Common myeloid progenitor, CD34-positive (primary cell): ENCODE data around the gene DCAF17.

Experiments
- CTCF ChIA-PET: fragments of 350-600 bp; sonication (Branson Sonifier 250); formaldehyde crosslinking; loops from one replicate; lab custom pipeline; 2021; ENCODE audit warnings: antibody characterized with exemption; lab: Charles Lee
- POLR2A ChIA-PET: fragments of 350-600 bp; sonication (Branson Sonifier 250); formaldehyde crosslinking; loops from one replicate; lab custom pipeline; 2021; ENCODE audit warnings: antibody characterized with exemption; lab: Charles Lee
- DNase-seq, 3 donors: peaks; one replicate each; pipeline versions ENCODE4 v3.0.0 to v3.0.0-alpha.2; 2013
- H3K27ac ChIP-seq, 2 experiments: 1 replicate in 1 of 2; 2 replicates in 1 of 2; pipeline ENCODE4 v1.7.0; 2013; ENCODE audit warnings: inconsistent platforms in 2 of 2, low read length in 2 of 2, mild to moderate bottlenecking in 2 of 2, low read depth in 1 of 2, moderate library complexity in 1 of 2; ENCODE audit not compliant: severe bottlenecking in 2 of 2, insufficient read depth in 1 of 2, poor library complexity in 1 of 2
- H3K27me3 ChIP-seq, 5 experiments: replicated peaks in 2 of 5; 1 replicate in 3 of 5; 2 replicates in 2 of 5; pipeline versions ENCODE4 v1.6.1 to v1.7.0; 2013; ENCODE audit warnings: low read length in 4 of 5, mild to moderate bottlenecking in 2 of 5, moderate library complexity in 2 of 5, inconsistent platforms in 1 of 5; ENCODE audit not compliant: insufficient read depth in 5 of 5, control insufficient read depth in 4 of 5
- H3K36me3 ChIP-seq, 4 experiments: 1 replicate in 2 of 4; 2 replicates in 2 of 4; pipeline versions ENCODE4 v1.6.1 to v1.7.0; 2013; ENCODE audit warnings: low read length in 3 of 4, control low read depth in 1 of 4, mild to moderate bottlenecking in 1 of 4; ENCODE audit not compliant: control insufficient read depth in 4 of 4, insufficient read depth in 4 of 4
- H3K4me1 ChIP-seq, 4 experiments: 1 replicate in 3 of 4; 2 replicates in 1 of 4; pipeline versions ENCODE4 v1.6.1 to v1.7.1; 2013; ENCODE audit warnings: low read length in 3 of 4, mild to moderate bottlenecking in 3 of 4, control low read depth in 1 of 4, inconsistent platforms in 1 of 4, moderate library complexity in 1 of 4; ENCODE audit not compliant: control insufficient read depth in 4 of 4, insufficient read depth in 4 of 4; ENCODE audit errors: control extremely low read depth in 1 of 4
- H3K4me3 ChIP-seq, 7 experiments: 1 replicate in 4 of 7; 2 replicates in 3 of 7; pipeline versions ENCODE4 v1.5.1 to v1.7.0; 2013; ENCODE audit warnings: mild to moderate bottlenecking in 7 of 7, low read length in 6 of 7, moderate library complexity in 6 of 7, inconsistent platforms in 2 of 7, low read depth in 2 of 7, control low read depth in 1 of 7; ENCODE audit not compliant: insufficient read depth in 4 of 7, control insufficient read depth in 1 of 7; ENCODE audit errors: extremely low read depth in 1 of 7
- H3K9me3 ChIP-seq, 5 experiments: 1 replicate in 4 of 5; 2 replicates in 1 of 5; pipeline versions ENCODE4 v1.6.1 to v1.7.1; 2013; ENCODE audit warnings: low read length in 4 of 5, mild to moderate bottlenecking in 2 of 5, inconsistent platforms in 1 of 5, low read depth in 1 of 5, moderate library complexity in 1 of 5; ENCODE audit not compliant: control insufficient read depth in 4 of 5, insufficient read depth in 2 of 5; ENCODE audit errors: control extremely low read depth in 1 of 5
- whole genome bisulfite sequencing: methylation state at CpG from one replicate; pipeline ENCODE4 v1.1.5; 2013; ENCODE audit not compliant: insufficient coverage; 5-methylcytosine and 5-hydroxymethylcytosine counted together

The DCAF17 gene

DNA sequence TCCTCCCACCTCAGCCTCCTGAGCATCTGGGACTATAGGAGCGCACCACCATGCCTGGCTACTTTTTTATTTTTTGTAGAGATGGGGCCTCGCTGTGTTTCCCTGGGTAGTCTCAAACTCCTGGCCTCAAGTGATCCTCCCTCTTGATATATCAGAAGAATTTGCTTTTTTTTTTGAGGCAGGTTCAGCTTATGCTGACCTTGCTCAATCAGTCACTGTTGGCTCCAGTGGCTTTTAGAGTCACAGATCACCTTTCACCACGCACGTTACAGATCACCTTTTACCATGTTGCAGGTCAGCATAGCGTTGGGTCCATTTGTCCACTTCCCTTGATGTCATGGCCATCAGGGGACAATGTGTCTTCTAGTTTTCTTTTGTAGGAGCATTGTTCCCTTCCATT, 36.1 kb downstream of the DCAF17 start:
- WGBS = 94% methylated on average over 4 of the region's 5 CpGs
- Histone ChIP-seq H3K4me1 (no peaks in the 10 kb centered on the region), H3K4me3 (no peak overlapping the region), H3K27me3 (no peaks in the 10 kb centered on the region), H3K9me3 (no peaks in the 10 kb centered on the region), H3K36me3 (peaks cover 16 to 40% (median 32%) of the 10 kb centered on the region in 4 experiments), H3K27ac (no peak overlapping the region)
- POLR2A ChIA-PET = no interaction called here
- CTCF ChIA-PET = no interaction called here
- DNase-seq = no peak

DNA sequence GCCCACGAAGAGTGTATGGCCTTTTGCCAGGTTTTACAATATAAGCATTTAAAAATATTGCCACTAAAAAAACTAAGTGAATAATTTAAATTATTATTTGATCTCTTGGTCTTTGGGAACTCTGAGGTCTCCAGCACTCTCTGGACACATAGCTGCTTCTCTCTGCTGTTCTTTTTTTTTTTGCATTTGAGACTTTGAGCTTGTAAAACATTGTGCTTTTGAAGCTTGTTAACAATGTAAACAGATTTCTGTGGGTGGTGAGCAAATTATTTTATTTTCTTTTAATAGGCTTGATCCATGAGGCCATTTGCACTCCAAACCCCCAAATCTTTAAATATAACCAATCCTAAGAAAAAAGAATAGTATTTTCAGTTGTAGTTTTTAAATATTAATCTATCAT, 42.0 kb downstream of the DCAF17 start:
- DNase-seq = no peak
- H3K27me3 ChIP-seq = no peaks in the 10 kb centered on the region
- no peak overlapping the region for H3K4me3 ChIP-seq
- no peak overlapping the region for H3K27ac ChIP-seq
- H3K36me3 ChIP-seq = peaks cover 17 to 51% (median 36%) of the 10 kb centered on the region in 4 experiments
- POLR2A ChIA-PET = no interaction called here
- WGBS = no CpG with 5 or more reads among the region's 1 CpG
- H3K4me1 ChIP-seq = no peaks in the 10 kb centered on the region
- no peaks in the 10 kb centered on the region for H3K9me3 ChIP-seq
- CTCF ChIA-PET = interaction anchor here (1.0 kb wide), 1 partner anchor 12 kb away, joined by 3 read pairs; no protein-coding TSS in a partner anchor

DNA sequence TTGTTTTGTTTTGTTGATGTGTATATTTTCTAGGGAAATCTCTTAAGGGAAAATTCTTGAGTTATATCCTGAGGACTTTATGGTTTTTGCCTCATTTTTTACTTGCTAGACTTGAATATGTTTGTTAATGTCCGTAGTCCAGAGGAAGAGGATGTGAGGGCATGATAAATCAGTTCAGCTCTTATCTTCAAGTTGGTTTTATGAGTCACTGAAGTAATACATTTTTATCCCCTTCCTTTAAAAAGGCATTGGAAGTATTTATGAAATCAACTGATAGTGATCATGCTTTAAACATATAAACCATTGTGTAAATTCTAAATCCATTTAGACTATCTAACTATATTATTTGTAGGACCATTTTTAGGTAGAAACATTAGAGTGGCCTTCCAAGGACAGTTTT, 44.3 kb downstream of the DCAF17 start:
- ChIA-PET POLR2A (no interaction called here), CTCF (interaction anchor here (0.6 kb wide), 1 partner anchor 521 kb away, joined by 3 read pairs; no protein-coding TSS in a partner anchor)
- DNase-seq = no peak
- no CpG with 5 or more reads among the region's 1 CpG for WGBS
- Histone ChIP-seq H3K27me3 (no peaks in the 10 kb centered on the region), H3K4me3 (no peak overlapping the region), H3K36me3 (peaks cover 17 to 60% (median 42%) of the 10 kb centered on the region in 4 experiments), H3K27ac (no peak overlapping the region), H3K9me3 (no peaks in the 10 kb centered on the region), H3K4me1 (peaks cover 0 to 8% (median 0%) of the 10 kb centered on the region in 4 experiments)

DNA sequence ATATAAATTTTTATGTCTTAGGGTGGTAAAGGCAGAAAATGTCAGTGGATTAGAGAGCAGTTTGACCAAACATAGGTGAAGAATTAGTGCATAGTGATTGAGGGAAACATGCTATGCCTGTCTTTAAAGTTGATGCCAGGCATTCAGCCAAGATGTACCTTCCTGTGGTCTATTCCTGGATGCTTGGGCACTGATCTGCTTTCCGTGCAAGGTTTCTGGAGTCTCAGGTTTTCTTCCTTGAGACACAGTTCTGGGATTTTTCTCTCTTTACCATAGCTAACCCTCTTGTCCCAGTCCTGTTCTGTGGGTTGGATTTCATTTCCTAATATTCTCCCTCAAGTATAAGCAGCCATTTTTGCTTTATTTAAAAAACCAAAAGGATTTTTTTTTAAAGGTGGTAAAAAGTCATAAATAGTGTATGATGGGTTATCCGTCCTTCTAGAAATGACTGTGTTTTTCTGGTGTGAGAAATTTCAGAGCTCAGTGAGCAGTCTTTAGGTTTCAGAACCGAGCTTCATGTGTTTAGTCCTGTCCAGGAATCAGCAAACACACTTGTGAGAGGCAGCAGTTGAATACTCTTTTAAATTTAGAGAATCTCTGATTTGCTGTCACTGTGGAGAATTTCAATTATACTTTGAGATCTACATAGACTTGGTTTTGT, 45.3 kb downstream of the DCAF17 start:
- 90% methylated on average over 3 of the region's 3 CpGs for WGBS

DNA sequence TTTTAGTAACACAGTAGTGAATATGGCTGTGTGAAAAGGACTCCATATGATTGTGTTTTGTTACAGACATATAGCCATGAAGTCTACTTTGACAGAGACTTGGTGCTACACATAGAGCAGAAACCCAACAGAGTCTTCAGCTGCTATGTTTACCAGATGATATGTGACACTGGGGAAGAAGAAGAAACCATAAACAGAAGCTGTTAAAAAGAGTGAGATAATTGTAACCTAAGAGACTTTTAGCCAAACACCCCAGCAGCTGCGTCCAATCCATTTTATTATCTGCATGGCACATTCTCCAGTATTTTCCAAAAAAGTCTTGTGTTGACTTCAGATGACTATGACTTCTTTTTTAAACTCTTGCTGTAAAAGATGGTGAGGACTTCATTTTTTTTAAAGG, 46.9 kb downstream of the DCAF17 start:
- no peak overlapping the region for H3K27ac ChIP-seq
- WGBS = no CpG with 5 or more reads among the region's 1 CpG
- no peak for DNase-seq

More for the DNA sequence above, 45.3 kb downstream of the DCAF17 start:
- peaks cover 15 to 54% (median 36%) of the 10 kb centered on the region in 4 experiments for H3K36me3 ChIP-seq
- CTCF ChIA-PET = no interaction called here
- no peaks in the 10 kb centered on the region for H3K9me3 ChIP-seq
- DNase-seq = no peak
- POLR2A ChIA-PET = no interaction called here
- H3K27ac ChIP-seq = no peak overlapping the region
- H3K4me1 ChIP-seq = peaks cover 0 to 8% (median 0%) of the 10 kb centered on the region in 4 experiments
- H3K27me3 ChIP-seq = no peaks in the 10 kb centered on the region
- H3K4me3 ChIP-seq = no peak overlapping the region

DNA sequence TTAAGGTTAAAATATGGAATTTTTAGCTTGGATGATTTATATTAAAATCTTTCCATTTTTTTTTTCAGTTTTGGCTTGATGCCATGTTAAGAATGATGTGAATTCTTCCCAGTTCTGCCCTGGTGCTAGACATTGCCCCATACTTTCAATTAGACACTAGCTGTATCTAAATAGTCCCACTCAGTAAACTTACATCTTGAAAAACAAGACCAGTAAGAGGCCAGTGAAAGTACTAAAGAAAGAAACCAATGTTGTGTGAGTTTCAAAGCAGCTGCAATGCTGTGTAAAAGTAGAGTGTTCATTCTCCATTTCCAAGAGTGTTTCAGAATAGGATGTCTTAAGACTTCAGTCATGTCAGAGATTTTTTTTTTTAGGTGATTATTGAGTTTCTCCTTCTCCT, 48.3 kb downstream of the DCAF17 start:
- Histone ChIP-seq H3K4me3 (no peak overlapping the region), H3K27ac (no peak overlapping the region), H3K36me3 (peaks cover 9 to 42% (median 26%) of the 10 kb centered on the region in 4 experiments), H3K4me1 (peaks cover 0 to 8% (median 0%) of the 10 kb centered on the region in 4 experiments), H3K9me3 (no peaks in the 10 kb centered on the region), H3K27me3 (no peaks in the 10 kb centered on the region)
- ChIA-PET CTCF (interaction anchor here (1.1 kb wide), 1 partner anchor 41 kb away, joined by 3 read pairs; no protein-coding TSS in a partner anchor), POLR2A (no interaction called here)
- DNase-seq = no peak

More for the DNA sequence above, 46.9 kb downstream of the DCAF17 start:
- Histone ChIP-seq H3K9me3 (no peaks in the 10 kb centered on the region), H3K36me3 (peaks cover 7 to 42% (median 31%) of the 10 kb centered on the region in 4 experiments), H3K27me3 (no peaks in the 10 kb centered on the region), H3K4me3 (no peak overlapping the region), H3K4me1 (peaks cover 0 to 8% (median 0%) of the 10 kb centered on the region in 4 experiments)
- ChIA-PET CTCF (no interaction called here), POLR2A (no interaction called here)

DNA sequence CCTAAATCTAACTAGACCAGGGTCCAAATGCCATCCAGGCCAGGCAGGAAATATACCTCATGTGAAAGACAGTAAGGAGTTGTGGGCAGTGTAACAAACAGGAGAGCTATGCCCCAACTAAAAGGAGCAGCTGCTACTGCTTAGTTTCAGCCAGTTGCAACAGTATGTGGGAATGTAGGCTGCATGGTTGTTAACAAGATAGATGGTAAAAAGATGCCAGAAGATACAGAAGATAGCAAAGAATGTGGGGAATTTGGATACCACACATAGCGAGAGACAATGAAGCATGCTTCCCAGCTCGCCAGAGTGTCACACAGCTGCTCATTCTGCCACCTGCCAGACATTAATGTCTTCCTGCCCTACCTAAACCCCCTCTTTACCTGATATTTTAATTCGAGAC, 48.9 kb downstream of the DCAF17 start:
- no peak for DNase-seq
- Histone ChIP-seq H3K27me3 (no peaks in the 10 kb centered on the region), H3K36me3 (peaks cover 5 to 40% (median 22%) of the 10 kb centered on the region in 4 experiments), H3K4me1 (peaks cover 0 to 8% (median 0%) of the 10 kb centered on the region in 4 experiments), H3K27ac (no peak overlapping the region), H3K4me3 (no peak overlapping the region), H3K9me3 (no peaks in the 10 kb centered on the region)
- POLR2A ChIA-PET = no interaction called here
- 93% methylated on average over 2 of the region's 3 CpGs for WGBS
- CTCF ChIA-PET = interaction anchor here (1.1 kb wide), 1 partner anchor 41 kb away, joined by 3 read pairs; no protein-coding TSS in a partner anchor
